Measurements from ENCODE around the gene APC2.
"Not testable (repeated sequence)": the region's sequence is repeated elsewhere in the genome, so short reads cannot be mapped to it uniquely, and the experiment has no call there.

APC2 gene

GRCh38 chr19:1514986-1515721 is 65.2 kb downstream of the APC2 start:
- no peak for DNase-seq

- DNase-seq, result no peak
These were observed 66.5 kb downstream of the APC2 start for GRCh38 chr19:1516395-1516753.

- no peak for DNase-seq
These were observed 68.5 kb downstream of the APC2 start for GRCh38 chr19:1518471-1518870.

- DNase-seq, result not testable (repeated sequence)
These were observed 69.9 kb downstream of the APC2 start for GRCh38 chr19:1519802-1520201.

- no peak for DNase-seq
These were observed 70.4 kb downstream of the APC2 start for GRCh38 chr19:1520203-1520780.

- no peak for DNase-seq
These were observed 71.7 kb downstream of the APC2 start for GRCh38 chr19:1521636-1522035.

- DNase-seq, result no peak
These were observed 72.1 kb downstream of the APC2 start for GRCh38 chr19:1522061-1522460.

GRCh38 chr19:1522838-1523237 is 72.9 kb downstream of the APC2 start:
- no peak for DNase-seq

Measured in NCI-H510A treated with DMSO at 0.1 percent for 48 hours (cell line).